Spinal cord (tissue), 10 donors: ENCODE measurements around the gene ENC1. TPM values are rescaled to one million over a fixed set of nuclear protein-coding genes. Genes with fewer than 3 reads are reported as not detected.

Source experiments
- DNase-seq, 6 donors: peaks; one replicate each; pipeline versions ENCODE4 v3.0.0 to v3.0.0-alpha.2; 2013 to 2015; ENCODE audit warnings: low spot score in 6 of 6, low read depth in 4 of 6
- H3K27ac ChIP-seq: one replicate; pipeline ENCODE4 v1.5.1; 2013; ENCODE audit warnings: low read depth, low read length, control low read depth
- H3K27me3 ChIP-seq: one replicate; pipeline ENCODE4 v1.6.1; 2013; ENCODE audit warnings: low read length; ENCODE audit not compliant: control insufficient read depth, insufficient read depth
- H3K36me3 ChIP-seq: one replicate; pipeline ENCODE4 v1.6.1; 2013; ENCODE audit warnings: low read length; ENCODE audit not compliant: control insufficient read depth, insufficient read depth
- H3K4me1 ChIP-seq: one replicate; pipeline ENCODE4 v1.6.1; 2013; ENCODE audit warnings: low read length; ENCODE audit not compliant: control insufficient read depth, insufficient read depth
- H3K4me3 ChIP-seq: one replicate; pipeline ENCODE4 v1.5.1; 2013; ENCODE audit warnings: low read depth, low read length, control low read depth
- H3K9me3 ChIP-seq: one replicate; pipeline ENCODE4 v1.6.1; 2013; ENCODE audit warnings: low read length; ENCODE audit not compliant: control insufficient read depth, insufficient read depth
- WGBS: methylation state at CpG from one replicate; pipeline ENCODE4 v1.1.5; 2013; ENCODE audit warnings: missing lambda C conversion rate; ENCODE audit not compliant: insufficient coverage; 5-methylcytosine and 5-hydroxymethylcytosine counted together
- polyA plus RNA-seq, 2 donors: library from polyadenylated mRNA; unstranded; fragments of 120-200 nt; gene quantifications; one replicate each; pipeline ENCODE4 v1.2.1, GENCODE V29; 2013; ENCODE audit not compliant: insufficient read length in 2 of 2
- total RNA-seq, 2 donors: library from RNA; depleted of rRNA in 1 of 2; stranded (reverse); fragments of 120-200 nt in 1 of 2; fragments of >200 nt in 1 of 2; gene quantifications; one replicate each; pipeline versions ENCODE4 v1.2.3 to v1.2.4, GENCODE V29; 2013 to 2014
- donor health status: healthy.

Gene ENC1
- total and polyA plus RNA-seq, 4 donors = 99.6 to 314 (median 257) TPM

- 69% methylated on average over 6 of the region's 12 CpGs for WGBS
- Histone ChIP-seq H3K9me3 (no peaks in the 10 kb centered on the region), H3K27ac (no peak overlapping the region), H3K4me3 (no peak overlapping the region), H3K4me1 (peaks cover 23% of the 10 kb centered on the region), H3K36me3 (peaks cover 24% of the 10 kb centered on the region), H3K27me3 (no peaks in the 10 kb centered on the region)
- no peak for DNase-seq
Observed at GRCh38 chr5:74636149-74636548, 4.4 kb downstream of the ENC1 start.

GRCh38 chr5:74634611-74635286 lies 5.8 kb downstream of the ENC1 start:
- Histone ChIP-seq H3K36me3 (peaks cover 24% of the 10 kb centered on the region), H3K27me3 (no peaks in the 10 kb centered on the region), H3K4me1 (peaks cover 18% of the 10 kb centered on the region), H3K9me3 (no peaks in the 10 kb centered on the region), H3K27ac (no peak overlapping the region), H3K4me3 (no peak overlapping the region)
- WGBS = 81% methylated on average over 16 of the region's 16 CpGs
- no peak for DNase-seq

- Histone ChIP-seq H3K4me1 (peaks cover 22% of the 10 kb centered on the region), H3K9me3 (no peaks in the 10 kb centered on the region), H3K27me3 (no peaks in the 10 kb centered on the region), H3K27ac (no peak overlapping the region), H3K4me3 (no peak overlapping the region), H3K36me3 (peaks cover 24% of the 10 kb centered on the region)
- peak in 1 of 6 donors; percentile 74 for DNase-seq
- WGBS = 54% methylated on average over 5 of the region's 9 CpGs
Observed at GRCh38 chr5:74633695-74634094, 6.8 kb downstream of the ENC1 start.

- H3K9me3 ChIP-seq = no peaks in the 10 kb centered on the region
- H3K4me3 ChIP-seq = no peak overlapping the region
- WGBS = no CpG with 5 or more reads among the region's 4 CpGs
- H3K27me3 ChIP-seq = no peaks in the 10 kb centered on the region
- H3K36me3 ChIP-seq = peaks cover 24% of the 10 kb centered on the region
- no peak for DNase-seq
- peaks cover 22% of the 10 kb centered on the region for H3K4me1 ChIP-seq
- no peak overlapping the region for H3K27ac ChIP-seq
Observed at GRCh38 chr5:74632947-74633356, 7.6 kb downstream of the ENC1 start.

- H3K36me3 ChIP-seq = peaks cover 24% of the 10 kb centered on the region
- H3K4me1 ChIP-seq = peaks cover 24% of the 10 kb centered on the region
- no peaks in the 10 kb centered on the region for H3K27me3 ChIP-seq
- peak overlapping the region; percentile 20 for H3K27ac ChIP-seq
- DNase-seq = peak in 1 of 6 donors; percentile 51
- no peak overlapping the region for H3K4me3 ChIP-seq
- H3K9me3 ChIP-seq = no peaks in the 10 kb centered on the region
- WGBS = 23% methylated on average over 3 of the region's 11 CpGs
Observed at GRCh38 chr5:74631081-74631953, 9.2 kb downstream of the ENC1 start.

- DNase-seq = peak in 2 of 6 donors; percentile 58 to 59
- Histone ChIP-seq H3K27ac (no peak overlapping the region), H3K9me3 (no peaks in the 10 kb centered on the region), H3K4me1 (peaks cover 22% of the 10 kb centered on the region), H3K36me3 (peaks cover 17% of the 10 kb centered on the region), H3K27me3 (no peaks in the 10 kb centered on the region), H3K4me3 (no peak overlapping the region)
- WGBS = 57% methylated on average over 4 of the region's 7 CpGs
Observed at GRCh38 chr5:74630453-74631066, 10.0 kb downstream of the ENC1 start.

- Histone ChIP-seq H3K27ac (peak overlapping the region; percentile 33), H3K9me3 (no peaks in the 10 kb centered on the region), H3K27me3 (no peaks in the 10 kb centered on the region), H3K4me1 (peaks cover 14% of the 10 kb centered on the region), H3K4me3 (no peak overlapping the region), H3K36me3 (peaks cover 5% of the 10 kb centered on the region)
- peak in 2 of 6 donors; percentile 50 to 63 for DNase-seq
- WGBS = 31% methylated on average over 3 of the region's 4 CpGs
Observed at GRCh38 chr5:74629326-74629725, 11.2 kb downstream of the ENC1 start.

- 30% methylated on average over 3 of the region's 6 CpGs for WGBS
- Histone ChIP-seq H3K27me3 (no peaks in the 10 kb centered on the region), H3K4me3 (no peak overlapping the region), H3K36me3 (peaks cover 4% of the 10 kb centered on the region), H3K27ac (peak overlapping the region; percentile 3), H3K4me1 (peaks cover 17% of the 10 kb centered on the region), H3K9me3 (no peaks in the 10 kb centered on the region)
- DNase-seq = peak in 1 of 6 donors; percentile 55
Observed at GRCh38 chr5:74628359-74628758, 12.2 kb downstream of the ENC1 start.

GRCh38 chr5:74627646-74628279 lies 12.8 kb downstream of the ENC1 start:
- WGBS = no CpG with 5 or more reads among the region's 4 CpGs
- Histone ChIP-seq H3K27me3 (no peaks in the 10 kb centered on the region), H3K4me1 (peaks cover 17% of the 10 kb centered on the region), H3K9me3 (no peaks in the 10 kb centered on the region), H3K36me3 (peaks cover 4% of the 10 kb centered on the region), H3K4me3 (no peak overlapping the region), H3K27ac (peak overlapping the region; percentile 47)
- DNase-seq = peak in 2 of 6 donors; percentile 86 to 92
